HFFc6 (cell line): ENCODE data around the gene GPR152. TPM values are rescaled to one million over a fixed set of nuclear protein-coding genes. Genes with fewer than 3 reads are reported as not detected.

Experiments
- DNase-seq: peaks from one replicate; pipeline ENCODE4 v3.0.0-alpha.2; 2018
- H3K27ac Mint-ChIP-seq: 2 replicates; pipeline ENCODE4 v1.8.0; 2020; ENCODE audit warnings: mild to moderate bottlenecking, mixed read lengths
- H3K27me3 Mint-ChIP-seq: 2 replicates; pipeline ENCODE4 v1.8.0; 2021; ENCODE audit warnings: mild to moderate bottlenecking, moderate library complexity, mixed read lengths; ENCODE audit not compliant: insufficient read depth
- H3K36me3 Mint-ChIP-seq: 2 replicates; pipeline ENCODE4 v1.8.0; 2021; ENCODE audit warnings: low read depth, mixed read lengths
- H3K4me1 Mint-ChIP-seq: 2 replicates; pipeline ENCODE4 v1.8.0; 2020; ENCODE audit warnings: low read depth, mixed read lengths
- H3K4me3 Mint-ChIP-seq: 2 replicates; pipeline ENCODE4 v1.8.0; 2020; ENCODE audit warnings: mild to moderate bottlenecking, moderate library complexity, mixed read lengths
- H3K9me3 Mint-ChIP-seq: 2 replicates; pipeline ENCODE4 v1.8.0; 2020; ENCODE audit warnings: mild to moderate bottlenecking, mixed read lengths
- total RNA-seq, 6 experiments: library from RNA; stranded (reverse); fragmentation: NEBNext Ultra II Directional; extraction: Animal tissue kit (Norgen Biotek cat#: 25700); gene quantifications; 2 replicates in 1 of 6; 3 replicates in 5 of 6; pipeline ENCODE4 v1.2.3, GENCODE V29; 2021
- TF ChIP-seq, protein P1 (sequence below): fragments of 200-600 bp; sonication (generic); IDR thresholded peaks from 2 replicates; pipeline ENCODE4 v1.5.0; 2021; ENCODE audit warnings: antibody characterized with exemption, mild to moderate bottlenecking

Gene GPR152
- total RNA-seq, 6 experiments from 2014 or later, result not detected

DNA sequence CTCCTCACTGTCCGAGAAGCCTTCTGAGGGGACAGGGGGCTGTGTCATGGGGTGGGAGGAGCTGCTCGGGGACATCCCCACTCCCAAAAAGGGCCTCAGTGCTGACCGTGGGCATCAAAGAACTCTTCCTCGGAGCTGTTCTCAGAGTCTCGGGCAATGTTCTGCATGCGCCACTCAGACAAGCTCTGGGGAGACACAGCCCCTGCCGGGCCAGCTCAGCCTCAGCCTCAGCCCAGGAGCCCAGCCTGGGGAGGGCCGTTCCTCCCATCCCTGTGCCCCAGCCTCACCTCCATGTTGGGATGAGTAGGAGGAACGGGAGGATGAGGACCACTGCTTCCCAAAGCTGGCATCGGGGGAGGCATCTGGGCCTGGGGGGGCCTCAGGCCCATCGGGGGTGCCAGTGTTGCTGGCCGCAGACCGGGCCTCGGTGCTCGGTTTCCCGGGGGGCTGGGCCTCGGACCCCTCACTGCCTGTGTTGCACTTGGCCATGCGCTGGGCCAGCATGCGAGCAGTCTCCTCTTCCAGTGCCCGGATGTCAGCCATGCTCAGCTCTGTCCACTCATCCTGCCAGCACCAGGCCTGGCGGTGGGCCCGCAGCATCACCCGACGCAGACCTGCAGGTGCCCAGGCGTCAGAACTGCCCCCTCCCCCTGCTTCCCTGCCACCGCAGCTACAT, 47.4 kb upstream of the GPR152 start:
- H3K36me3 Mint-ChIP-seq, result peaks cover 9% of the 10 kb centered on the region
- no peaks in the 10 kb centered on the region; the same call in 1 of the 2 replicates for H3K27me3 Mint-ChIP-seq
- H3K4me3 Mint-ChIP-seq, result no peak overlapping the region
- no peak for DNase-seq
- H3K27ac Mint-ChIP-seq, result no peak overlapping the region
- peaks cover 9% of the 10 kb centered on the region; the same call in 1 of the 2 replicates for H3K4me1 Mint-ChIP-seq
- H3K9me3 Mint-ChIP-seq, result no peaks in the 10 kb centered on the region
- TF ChIP-seq, protein P1, sequence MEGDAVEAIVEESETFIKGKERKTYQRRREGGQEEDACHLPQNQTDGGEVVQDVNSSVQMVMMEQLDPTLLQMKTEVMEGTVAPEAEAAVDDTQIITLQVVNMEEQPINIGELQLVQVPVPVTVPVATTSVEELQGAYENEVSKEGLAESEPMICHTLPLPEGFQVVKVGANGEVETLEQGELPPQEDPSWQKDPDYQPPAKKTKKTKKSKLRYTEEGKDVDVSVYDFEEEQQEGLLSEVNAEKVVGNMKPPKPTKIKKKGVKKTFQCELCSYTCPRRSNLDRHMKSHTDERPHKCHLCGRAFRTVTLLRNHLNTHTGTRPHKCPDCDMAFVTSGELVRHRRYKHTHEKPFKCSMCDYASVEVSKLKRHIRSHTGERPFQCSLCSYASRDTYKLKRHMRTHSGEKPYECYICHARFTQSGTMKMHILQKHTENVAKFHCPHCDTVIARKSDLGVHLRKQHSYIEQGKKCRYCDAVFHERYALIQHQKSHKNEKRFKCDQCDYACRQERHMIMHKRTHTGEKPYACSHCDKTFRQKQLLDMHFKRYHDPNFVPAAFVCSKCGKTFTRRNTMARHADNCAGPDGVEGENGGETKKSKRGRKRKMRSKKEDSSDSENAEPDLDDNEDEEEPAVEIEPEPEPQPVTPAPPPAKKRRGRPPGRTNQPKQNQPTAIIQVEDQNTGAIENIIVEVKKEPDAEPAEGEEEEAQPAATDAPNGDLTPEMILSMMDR, result no peak

DNA sequence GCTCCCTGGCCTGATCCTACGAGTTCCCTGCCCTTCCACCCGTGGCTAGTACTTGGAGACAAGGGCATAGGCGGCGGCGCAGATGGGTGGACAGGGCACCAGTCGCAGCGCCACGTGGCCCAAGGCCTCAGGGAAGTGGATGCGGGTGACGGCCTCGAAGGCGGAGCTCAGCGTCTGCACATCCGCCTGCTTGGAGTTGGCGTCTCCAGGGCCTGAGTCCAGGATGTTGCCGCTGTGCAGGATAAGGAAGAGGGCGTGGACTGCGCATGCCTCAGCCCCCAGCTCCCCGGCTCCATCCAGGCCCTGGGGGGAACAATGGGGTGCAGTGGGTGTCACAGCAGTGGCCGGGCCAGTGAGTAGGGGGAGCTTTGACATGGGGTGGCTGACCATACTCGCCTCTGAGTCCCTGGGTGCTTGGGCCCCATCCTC, 46.0 kb upstream of the GPR152 start:
- H3K4me1 Mint-ChIP-seq, result peaks cover 9% of the 10 kb centered on the region; the same call in 1 of the 2 replicates
- DNase-seq, result no peak
- peaks cover 9% of the 10 kb centered on the region for H3K36me3 Mint-ChIP-seq
- TF ChIP-seq, protein P1, result no peak
- H3K4me3 Mint-ChIP-seq, result no peak overlapping the region
- H3K27me3 Mint-ChIP-seq, result no peaks in the 10 kb centered on the region; the same call in 1 of the 2 replicates
- no peak overlapping the region for H3K27ac Mint-ChIP-seq
- no peaks in the 10 kb centered on the region for H3K9me3 Mint-ChIP-seq

GRCh38 chr11:67497656-67498291, 45.2 kb upstream of the GPR152 start:
- H3K9me3 Mint-ChIP-seq, result no peaks in the 10 kb centered on the region
- H3K27ac Mint-ChIP-seq, result no peak overlapping the region
- H3K4me1 Mint-ChIP-seq, result peaks cover 9% of the 10 kb centered on the region; the same call in 1 of the 2 replicates
- no peak for DNase-seq
- H3K27me3 Mint-ChIP-seq, result no peaks in the 10 kb centered on the region
- TF ChIP-seq, protein P1, result no peak
- H3K36me3 Mint-ChIP-seq, result peaks cover 9% of the 10 kb centered on the region
- no peak overlapping the region for H3K4me3 Mint-ChIP-seq

DNA sequence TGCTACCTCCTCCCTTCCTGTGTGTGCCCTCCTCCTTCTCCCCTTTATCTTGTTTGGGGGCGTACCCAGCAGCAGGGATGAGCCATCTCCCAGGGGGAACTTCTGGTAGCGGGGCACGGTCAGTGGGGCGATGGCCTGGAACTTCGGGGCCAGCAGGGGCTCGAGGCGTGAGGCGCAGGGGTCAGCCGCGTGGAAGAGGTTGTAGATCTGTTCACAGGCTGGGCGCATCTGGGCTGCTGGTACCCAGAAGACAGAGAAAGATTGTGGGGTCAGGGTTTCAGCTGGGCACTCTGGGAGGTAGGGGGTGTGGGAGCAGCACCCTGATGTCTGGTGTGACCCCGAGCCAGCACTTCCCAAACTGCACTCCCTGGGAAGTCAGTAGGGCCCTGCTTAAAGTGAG, 43.6 kb upstream of the GPR152 start:
- no peaks in the 10 kb centered on the region for H3K9me3 Mint-ChIP-seq
- H3K27ac Mint-ChIP-seq, result no peak overlapping the region
- TF ChIP-seq, protein P1, result no peak

DNA sequence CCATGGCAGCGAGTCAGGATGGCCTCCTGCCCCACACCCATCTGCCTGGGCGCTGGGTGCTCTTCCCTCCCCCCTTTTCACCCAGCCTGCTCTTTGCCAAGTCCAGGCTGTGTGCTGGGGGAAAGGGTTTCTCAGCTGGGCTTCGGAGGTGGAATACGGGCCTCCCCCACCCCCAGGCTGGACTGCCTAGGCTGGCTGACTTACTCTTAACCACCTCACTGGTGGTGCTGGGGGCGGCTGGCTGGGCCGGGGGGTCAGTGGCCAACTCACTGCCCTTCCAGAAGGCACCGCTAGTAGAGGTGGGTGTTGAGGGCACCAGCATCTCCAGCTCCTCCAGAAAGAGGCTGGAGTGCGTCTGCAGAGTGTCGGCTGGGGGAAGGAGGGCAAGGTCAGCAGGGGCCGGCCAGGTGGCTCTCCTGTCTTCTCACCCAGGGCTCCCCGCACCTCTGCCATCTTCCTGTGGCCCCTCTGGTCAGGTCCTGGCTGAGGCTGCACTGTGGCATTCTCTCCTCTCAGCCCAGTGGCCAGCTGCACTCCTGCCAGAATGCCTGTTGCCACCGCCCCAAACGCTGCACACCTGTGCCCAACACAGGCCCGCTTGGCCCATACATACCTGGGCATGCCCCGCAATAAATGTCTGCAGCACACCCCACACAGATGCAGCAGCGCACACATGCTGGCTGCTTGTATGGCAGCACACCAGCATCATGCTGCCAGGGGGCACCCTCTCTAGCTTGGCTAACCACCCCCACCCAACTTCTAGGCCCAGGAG, 42.9 kb upstream of the GPR152 start:
- no peak overlapping the region for H3K4me3 Mint-ChIP-seq
- H3K4me1 Mint-ChIP-seq, result no peaks in the 10 kb centered on the region
- no peaks in the 10 kb centered on the region for H3K27me3 Mint-ChIP-seq
- H3K36me3 Mint-ChIP-seq, result no peaks in the 10 kb centered on the region
- no peak overlapping the region for H3K27ac Mint-ChIP-seq
- no peaks in the 10 kb centered on the region for H3K9me3 Mint-ChIP-seq
- DNase-seq, result no peak
- TF ChIP-seq, protein P1, result no peak

More for the DNA sequence above, 43.6 kb upstream of the GPR152 start:
- peaks cover 6% of the 10 kb centered on the region; the same call in 1 of the 2 replicates for H3K4me1 Mint-ChIP-seq
- H3K4me3 Mint-ChIP-seq, result no peak overlapping the region
- no peak for DNase-seq
- H3K36me3 Mint-ChIP-seq, result peaks cover 7% of the 10 kb centered on the region
- no peaks in the 10 kb centered on the region for H3K27me3 Mint-ChIP-seq
